HepG2 (cell line): ENCODE results near the gene CDC37. TPM values are rescaled to one million over a fixed set of nuclear protein-coding genes. Genes with fewer than 3 reads are reported as not detected.

Source experiments
- AKAP8 ChIP-seq: sonication (generic); formaldehyde crosslinking; IDR thresholded peaks from 2 replicates; pipeline ENCODE4 v1.5.1; 2020; ENCODE audit warnings: mild to moderate bottlenecking, missing genetic modification reagents
- ARID2 ChIP-seq: sonication (generic); formaldehyde crosslinking; IDR thresholded peaks from 2 replicates; pipeline ENCODE4 v1.8.1; 2022; ENCODE audit warnings: mild to moderate bottlenecking, missing genetic modification reagents, borderline replicate concordance
- BORCS8-MEF2B ChIP-seq: sonication (generic); formaldehyde crosslinking; IDR thresholded peaks from 2 replicates; pipeline ENCODE4 v1.8.0; 2022; ENCODE audit warnings: mild to moderate bottlenecking, missing genetic modification reagents
- CHD2 ChIP-seq: IDR thresholded peaks from 2 replicates; pipeline ENCODE4 v1.6.1; 2011; ENCODE audit warnings: low read depth, low read length, improper control_type of control experiment
- ELF4 ChIP-seq: sonication (generic); formaldehyde crosslinking; IDR thresholded peaks from 2 replicates; pipeline ENCODE4 v1.5.0; 2020; ENCODE audit warnings: missing genetic modification reagents, mild to moderate bottlenecking, moderate library complexity, borderline replicate concordance
- HES4 ChIP-seq: sonication (generic); formaldehyde crosslinking; IDR thresholded peaks from 2 replicates; pipeline ENCODE4 v1.9.0; 2021; ENCODE audit warnings: mild to moderate bottlenecking, missing genetic modification reagents, borderline replicate concordance
- KAT2B ChIP-seq: fragments of 150-350 bp; IDR thresholded peaks from 2 replicates; pipeline ENCODE4 v1.6.1; 2014; ENCODE audit warnings: low read depth, low read length, borderline replicate concordance
- KDM2A ChIP-seq: sonication (generic); formaldehyde crosslinking; IDR thresholded peaks from 2 replicates; pipeline ENCODE4 v1.4.0; 2020; ENCODE audit warnings: low read depth, missing genetic modification reagents, borderline replicate concordance
- MXD3 ChIP-seq: IDR thresholded peaks from 2 replicates; pipeline ENCODE4 v1.6.1; 2016; ENCODE audit warnings: mild to moderate bottlenecking, missing biosample characterization, missing genetic modification reagents
- SIN3B ChIP-seq: fragments of 150-350 bp; IDR thresholded peaks from 2 replicates; pipeline ENCODE4 v1.6.1; 2014; ENCODE audit warnings: low read length
- SMYD3 ChIP-seq: sonication (generic); formaldehyde crosslinking; IDR thresholded peaks from 2 replicates; pipeline ENCODE4 v1.8.1; 2023; ENCODE audit warnings: mild to moderate bottlenecking, missing genetic modification reagents
- TEAD3 ChIP-seq: optimal IDR thresholded peaks from 2 replicates; pipeline ENCODE3; 2016; ENCODE audit warnings: borderline replicate concordance
- TSC22D2 ChIP-seq: sonication (generic); formaldehyde crosslinking; IDR thresholded peaks from 2 replicates; pipeline ENCODE4 v1.5.1; 2020; ENCODE audit warnings: missing genetic modification reagents, mild to moderate bottlenecking, borderline replicate concordance
- ZBTB33 ChIP-seq: sonication (generic); formaldehyde crosslinking; IDR thresholded peaks from 2 replicates; pipeline ENCODE4 v1.4.0; 2020; ENCODE audit warnings: missing genetic modification reagents
- ZFY ChIP-seq: sonication (generic); formaldehyde crosslinking; IDR thresholded peaks from 2 replicates; pipeline ENCODE4 v1.4.0; 2020; ENCODE audit warnings: missing genetic modification reagents
- ZNF205 ChIP-seq: IDR thresholded peaks from 2 replicates; pipeline ENCODE4 v1.6.1; 2018; ENCODE audit warnings: missing biosample characterization, missing genetic modification reagents
- ZNF225 ChIP-seq: sonication (generic); formaldehyde crosslinking; IDR thresholded peaks from 2 replicates; pipeline ENCODE4 v1.4.0; 2020; ENCODE audit warnings: mild to moderate bottlenecking, missing genetic modification reagents
- ZNF263 ChIP-seq: sonication (generic); formaldehyde crosslinking; IDR thresholded peaks from 2 replicates; pipeline ENCODE4 v1.4.0; 2020; ENCODE audit warnings: missing genetic modification reagents
- ZNF296 ChIP-seq: sonication (generic); formaldehyde crosslinking; conservative IDR thresholded peaks from 2 replicates; pipeline ENCODE4 v1.5.0; 2020; ENCODE audit warnings: mild to moderate bottlenecking, missing genetic modification reagents
- ZNF34 ChIP-seq: sonication (generic); formaldehyde crosslinking; IDR thresholded peaks from 2 replicates; pipeline ENCODE4 v1.4.0; 2020; ENCODE audit warnings: mild to moderate bottlenecking, missing genetic modification reagents, borderline replicate concordance
- ZNF354B ChIP-seq: sonication (generic); formaldehyde crosslinking; IDR thresholded peaks from 2 replicates; pipeline ENCODE4 v1.8.0; 2022; ENCODE audit warnings: mild to moderate bottlenecking, missing genetic modification reagents
- ZNF687 ChIP-seq: sonication (generic); formaldehyde crosslinking; IDR thresholded peaks from 2 replicates; pipeline ENCODE4 v1.5.1; 2020; ENCODE audit warnings: mild to moderate bottlenecking, missing genetic modification reagents, moderate library complexity
- ZNF773 ChIP-seq: sonication (generic); formaldehyde crosslinking; IDR thresholded peaks from 2 replicates; pipeline ENCODE4 v1.4.0; 2020; ENCODE audit warnings: missing genetic modification reagents, borderline replicate concordance
- ZNF780A ChIP-seq: sonication (generic); formaldehyde crosslinking; IDR thresholded peaks from 2 replicates; pipeline ENCODE4 v1.8.0; 2022; ENCODE audit warnings: mild to moderate bottlenecking, missing genetic modification reagents, moderate library complexity
- ZSCAN12 ChIP-seq: sonication (generic); formaldehyde crosslinking; IDR thresholded peaks from 2 replicates; pipeline ENCODE4 v1.9.0; 2021; ENCODE audit warnings: mild to moderate bottlenecking, missing genetic modification reagents
- polyA plus RNA-seq, 8 experiments: library from polyadenylated mRNA; depleted of rRNA in 3 of 8; stranded (reverse) in 7 of 8; unstranded in 1 of 8; fragments of >200 nt; fragmentation: Illumina TruSeq in 4 of 8; extraction: Trizol in 4 of 8; gene quantifications; 2 replicates each; pipeline versions ENCODE4 v1.2.1 to v1.2.3, GENCODE V29; 2011 to 2016; ENCODE audit warnings: low read depth in 4 of 8, missing spikeins in 1 of 8, mixed read lengths in 1 of 8; ENCODE audit not compliant: insufficient read depth in 1 of 8
- total RNA-seq, 5 experiments: library from RNA; depleted of rRNA; stranded (reverse); fragments of >200 nt; fragmentation: Illumina TruSeq; extraction: Trizol; gene quantifications; 2 replicates each; pipeline ENCODE4 v1.2.3, GENCODE V29; 2016; ENCODE audit warnings: low read depth in 1 of 5

Gene CDC37
- total and polyA plus RNA-seq, 2 of the 13 experiments (the other 11 are each of a cell fraction or from before 2014, with no cell fraction given): 158 to 177 TPM

GRCh38 chr19:10380313-10381102 is 22.8 kb downstream of the CDC37 start, which contains the start of gene TYK2 (continued):
- TF ChIP-seq ZNF205 (no peak), KDM2A (CRISPR knock-in tag) (peak; percentile 83), MXD3 (CRISPR knock-in tag) (peak; percentile 59), TEAD3 (CRISPR knock-in tag) (peak; percentile 8), ZNF34 (CRISPR knock-in tag) (no peak), ZNF225 (CRISPR knock-in tag) (0 out of 2 replicates have a peak, but pooled peaks have one; percentile 60), ZNF296 (CRISPR knock-in tag) (no peak), ZNF263 (CRISPR knock-in tag) (peak; percentile 70), ARID2 (peak; percentile 22; the same call in 1 of the 2 replicates), ELF4 (CRISPR knock-in tag) (no peak), KAT2B (no peak), BORCS8-MEF2B (CRISPR knock-in tag) (no peak), AKAP8 (CRISPR knock-in tag) (no peak), ZNF354B (CRISPR knock-in tag) (no peak), ZNF773 (CRISPR knock-in tag) (no peak), CHD2 (0 out of 2 replicates have a peak, but pooled peaks have one; percentile 10), SMYD3 (CRISPR knock-in tag) (no peak), TSC22D2 (CRISPR knock-in tag) (peak; percentile 10; the same call in 1 of the 2 replicates), ZNF687 (CRISPR knock-in tag) (peak; percentile 96), ZSCAN12 (CRISPR knock-in tag) (peak; percentile 36; the same call in 1 of the 2 replicates), ZNF780A (CRISPR knock-in tag) (peak; percentile 64; the same call in 1 of the 2 replicates), ZFY (peak; percentile 67), HES4 (peak; percentile 47; the same call in 1 of the 2 replicates), ZBTB33 (CRISPR knock-in tag) (no peak), SIN3B (peak; percentile 55; the same call in 1 of the 2 replicates)
